HEK293 (cell line): ENCODE measurements around the gene STX18.

Source experiments
- YY1 ChIP-seq: fragments of 450-650 bp; formaldehyde crosslinking; IDR thresholded peaks from 2 replicates; pipeline ENCODE4 v1.5.1; 2018; ENCODE audit warnings: missing biosample characterization, missing genetic modification characterization
- ZNF510 ChIP-seq: fragments of 450-650 bp; formaldehyde crosslinking; IDR thresholded peaks from 2 replicates; pipeline ENCODE4 v1.5.1; 2018; ENCODE audit warnings: mild to moderate bottlenecking, missing genetic modification characterization, missing biosample characterization; ENCODE audit not compliant: insufficient replicate concordance
- ZNF585B ChIP-seq: fragments of 450-650 bp; formaldehyde crosslinking; IDR thresholded peaks from 2 replicates; pipeline ENCODE4 v1.5.1; 2016; ENCODE audit warnings: missing biosample characterization, missing genetic modification characterization
- TF ChIP-seq, protein P1 (sequence below): fragments of 450-650 bp; formaldehyde crosslinking; IDR thresholded peaks from 2 replicates; pipeline ENCODE4 v1.5.1; 2016; ENCODE audit warnings: missing biosample characterization, missing genetic modification characterization
- TF ChIP-seq, protein P2 (sequence below): fragments of 450-650 bp; formaldehyde crosslinking; IDR thresholded peaks from 2 replicates; pipeline ENCODE4 v1.5.1; 2017; ENCODE audit warnings: missing biosample characterization, missing genetic modification characterization
- TF ChIP-seq, protein P3 (sequence below): fragments of 450-650 bp; formaldehyde crosslinking; IDR thresholded peaks from 2 replicates; pipeline ENCODE4 v1.5.1; 2016; ENCODE audit warnings: missing biosample characterization, missing genetic modification characterization

DNA sequence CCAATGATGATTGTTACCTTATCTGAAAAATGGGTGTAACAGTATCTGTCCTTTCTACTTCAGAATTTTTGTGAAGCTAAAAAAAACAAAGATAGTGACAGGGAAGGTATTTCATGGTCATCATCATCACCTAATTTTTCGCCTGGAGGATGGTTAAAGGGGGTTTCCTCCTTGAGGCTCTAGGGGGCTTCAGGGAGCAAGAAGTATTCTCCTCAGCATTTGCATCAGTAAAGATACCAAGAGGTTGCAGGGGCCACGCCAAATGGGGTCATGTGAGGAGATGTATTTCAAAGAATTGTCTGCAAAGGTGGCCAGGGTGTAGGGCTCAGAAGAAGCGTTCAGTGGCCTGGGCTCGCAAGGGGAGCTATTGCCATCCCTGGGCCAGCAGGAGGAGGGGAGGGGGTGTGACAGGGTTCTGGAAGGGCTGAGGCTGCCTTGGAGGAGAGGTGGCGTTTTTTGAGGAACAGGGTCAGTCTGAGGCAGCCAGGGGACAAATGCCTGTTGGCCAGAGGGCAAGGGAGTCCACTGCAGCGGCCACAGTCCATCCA, 162.2 kb downstream of the STX18 start:
- TF ChIP-seq ZNF585B (tag by site-specific recombination) (no peak), ZNF510 (tag by site-specific recombination) (no peak), YY1 (tag by site-specific recombination) (no peak)
- TF ChIP-seq, protein P1, sequence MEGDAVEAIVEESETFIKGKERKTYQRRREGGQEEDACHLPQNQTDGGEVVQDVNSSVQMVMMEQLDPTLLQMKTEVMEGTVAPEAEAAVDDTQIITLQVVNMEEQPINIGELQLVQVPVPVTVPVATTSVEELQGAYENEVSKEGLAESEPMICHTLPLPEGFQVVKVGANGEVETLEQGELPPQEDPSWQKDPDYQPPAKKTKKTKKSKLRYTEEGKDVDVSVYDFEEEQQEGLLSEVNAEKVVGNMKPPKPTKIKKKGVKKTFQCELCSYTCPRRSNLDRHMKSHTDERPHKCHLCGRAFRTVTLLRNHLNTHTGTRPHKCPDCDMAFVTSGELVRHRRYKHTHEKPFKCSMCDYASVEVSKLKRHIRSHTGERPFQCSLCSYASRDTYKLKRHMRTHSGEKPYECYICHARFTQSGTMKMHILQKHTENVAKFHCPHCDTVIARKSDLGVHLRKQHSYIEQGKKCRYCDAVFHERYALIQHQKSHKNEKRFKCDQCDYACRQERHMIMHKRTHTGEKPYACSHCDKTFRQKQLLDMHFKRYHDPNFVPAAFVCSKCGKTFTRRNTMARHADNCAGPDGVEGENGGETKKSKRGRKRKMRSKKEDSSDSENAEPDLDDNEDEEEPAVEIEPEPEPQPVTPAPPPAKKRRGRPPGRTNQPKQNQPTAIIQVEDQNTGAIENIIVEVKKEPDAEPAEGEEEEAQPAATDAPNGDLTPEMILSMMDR (tag by site-specific recombination), result no peak
- TF ChIP-seq, protein P2, sequence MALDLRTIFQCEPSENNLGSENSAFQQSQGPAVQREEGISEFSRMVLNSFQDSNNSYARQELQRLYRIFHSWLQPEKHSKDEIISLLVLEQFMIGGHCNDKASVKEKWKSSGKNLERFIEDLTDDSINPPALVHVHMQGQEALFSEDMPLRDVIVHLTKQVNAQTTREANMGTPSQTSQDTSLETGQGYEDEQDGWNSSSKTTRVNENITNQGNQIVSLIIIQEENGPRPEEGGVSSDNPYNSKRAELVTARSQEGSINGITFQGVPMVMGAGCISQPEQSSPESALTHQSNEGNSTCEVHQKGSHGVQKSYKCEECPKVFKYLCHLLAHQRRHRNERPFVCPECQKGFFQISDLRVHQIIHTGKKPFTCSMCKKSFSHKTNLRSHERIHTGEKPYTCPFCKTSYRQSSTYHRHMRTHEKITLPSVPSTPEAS, result no peak
- TF ChIP-seq, protein P3, sequence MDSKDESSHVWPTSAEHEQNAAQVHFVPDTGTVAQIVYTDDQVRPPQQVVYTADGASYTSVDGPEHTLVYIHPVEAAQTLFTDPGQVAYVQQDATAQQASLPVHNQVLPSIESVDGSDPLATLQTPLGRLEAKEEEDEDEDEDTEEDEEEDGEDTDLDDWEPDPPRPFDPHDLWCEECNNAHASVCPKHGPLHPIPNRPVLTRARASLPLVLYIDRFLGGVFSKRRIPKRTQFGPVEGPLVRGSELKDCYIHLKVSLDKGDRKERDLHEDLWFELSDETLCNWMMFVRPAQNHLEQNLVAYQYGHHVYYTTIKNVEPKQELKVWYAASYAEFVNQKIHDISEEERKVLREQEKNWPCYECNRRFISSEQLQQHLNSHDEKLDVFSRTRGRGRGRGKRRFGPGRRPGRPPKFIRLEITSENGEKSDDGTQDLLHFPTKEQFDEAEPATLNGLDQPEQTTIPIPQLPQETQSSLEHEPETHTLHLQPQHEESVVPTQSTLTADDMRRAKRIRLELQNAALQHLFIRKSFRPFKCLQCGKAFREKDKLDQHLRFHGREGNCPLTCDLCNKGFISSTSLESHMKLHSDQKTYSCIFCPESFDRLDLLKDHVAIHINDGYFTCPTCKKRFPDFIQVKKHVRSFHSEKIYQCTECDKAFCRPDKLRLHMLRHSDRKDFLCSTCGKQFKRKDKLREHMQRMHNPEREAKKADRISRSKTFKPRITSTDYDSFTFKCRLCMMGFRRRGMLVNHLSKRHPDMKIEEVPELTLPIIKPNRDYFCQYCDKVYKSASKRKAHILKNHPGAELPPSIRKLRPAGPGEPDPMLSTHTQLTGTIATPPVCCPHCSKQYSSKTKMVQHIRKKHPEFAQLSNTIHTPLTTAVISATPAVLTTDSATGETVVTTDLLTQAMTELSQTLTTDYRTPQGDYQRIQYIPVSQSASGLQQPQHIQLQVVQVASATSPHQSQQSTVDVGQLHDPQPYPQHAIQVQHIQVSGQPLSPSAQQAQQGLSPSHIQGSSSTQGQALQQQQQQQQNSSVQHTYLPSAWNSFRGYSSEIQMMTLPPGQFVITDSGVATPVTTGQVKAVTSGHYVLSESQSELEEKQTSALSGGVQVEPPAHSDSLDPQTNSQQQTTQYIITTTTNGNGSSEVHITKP (tag by site-specific recombination), result no peak
